Liver (tissue), 9 donors: Measurements from ENCODE around the gene NDUFS5. TPM values are rescaled to one million over a fixed set of nuclear protein-coding genes. Genes with fewer than 3 reads are reported as not detected.

Source experiments
- DNase-seq: peaks from one replicate; pipeline ENCODE4 v3.0.0-alpha.2; 2017; ENCODE audit warnings: low spot score
- H3K27ac ChIP-seq, 2 donors: one replicate each; pipeline ENCODE4 v1.7.0; 2013; ENCODE audit warnings: inconsistent platforms in 2 of 2, low read length in 2 of 2, control low read depth in 1 of 2, low read depth in 1 of 2, mild to moderate bottlenecking in 1 of 2
- H3K27me3 ChIP-seq, 4 donors: one replicate each; pipeline versions ENCODE4 v1.6.1 to v1.7.0; 2013; ENCODE audit warnings: low read length in 3 of 4, inconsistent platforms in 1 of 4, mild to moderate bottlenecking in 1 of 4, moderate library complexity in 1 of 4; ENCODE audit not compliant: control insufficient read depth in 4 of 4, insufficient read depth in 4 of 4
- H3K36me3 ChIP-seq, 4 donors: one replicate each; pipeline versions ENCODE4 v1.6.1 to v1.7.0; 2013; ENCODE audit warnings: low read length in 3 of 4, mild to moderate bottlenecking in 3 of 4, low read depth in 1 of 4, moderate library complexity in 1 of 4; ENCODE audit not compliant: control insufficient read depth in 4 of 4, insufficient read depth in 3 of 4
- H3K4me1 ChIP-seq, 4 donors: one replicate each; pipeline versions ENCODE4 v1.6.1 to v1.7.0; 2013; ENCODE audit warnings: low read length in 3 of 4, mild to moderate bottlenecking in 3 of 4, moderate library complexity in 1 of 4; ENCODE audit not compliant: control insufficient read depth in 4 of 4, insufficient read depth in 4 of 4
- H3K4me3 ChIP-seq, 3 donors: one replicate each; pipeline versions ENCODE4 v1.6.1 to v1.7.0; 2013; ENCODE audit warnings: low read length in 3 of 3, control low read depth in 1 of 3, low read depth in 1 of 3, mild to moderate bottlenecking in 1 of 3
- H3K9ac ChIP-seq, 2 donors: one replicate each; pipeline ENCODE4 v1.7.0; 2013; ENCODE audit warnings: low read length in 2 of 2, mild to moderate bottlenecking in 2 of 2, moderate library complexity in 2 of 2, control low read depth in 1 of 2, low read depth in 1 of 2
- H3K9me3 ChIP-seq, 4 donors: one replicate each; pipeline versions ENCODE4 v1.6.1 to v1.7.0; 2013; ENCODE audit warnings: low read length in 3 of 4; ENCODE audit not compliant: control insufficient read depth in 4 of 4
- EGR1 ChIP-seq, 2 donors: IDR thresholded peaks; 2 replicates each; pipeline ENCODE4 v1.6.1; 2016 to 2018; ENCODE audit warnings: antibody characterized with exemption in 2 of 2, low read depth in 2 of 2
- FOXA1 ChIP-seq: IDR thresholded peaks from 2 replicates; pipeline ENCODE4 v1.6.1; 2016; ENCODE audit warnings: antibody characterized with exemption
- FOXA2 ChIP-seq: IDR thresholded peaks from 2 replicates; pipeline ENCODE4 v1.6.1; 2016; ENCODE audit warnings: antibody characterized with exemption
- GABPA ChIP-seq, 2 donors: IDR thresholded peaks in 1 of 2; conservative IDR thresholded peaks in 1 of 2; 2 replicates each; pipeline ENCODE4 v1.6.1; 2016; ENCODE audit warnings: antibody characterized with exemption in 2 of 2, mild to moderate bottlenecking in 1 of 2, moderate library complexity in 1 of 2
- HNF4A ChIP-seq, 2 donors: conservative IDR thresholded peaks; 2 replicates each; pipeline ENCODE4 v1.6.1; 2016; ENCODE audit warnings: antibody characterized with exemption in 2 of 2, mild to moderate bottlenecking in 2 of 2
- HNF4G ChIP-seq: IDR thresholded peaks from 2 replicates; pipeline ENCODE4 v1.6.1; 2016; ENCODE audit warnings: antibody characterized with exemption
- JUND ChIP-seq, 2 donors: IDR thresholded peaks; 2 replicates each; pipeline ENCODE4 v1.6.1; 2016; ENCODE audit warnings: antibody characterized with exemption in 2 of 2
- NR2F2 ChIP-seq: IDR thresholded peaks from 2 replicates; pipeline ENCODE4 v1.6.1; 2016; ENCODE audit warnings: antibody characterized with exemption
- RAD21 ChIP-seq, 2 donors: IDR thresholded peaks; 2 replicates each; pipeline ENCODE4 v1.6.1; 2016; ENCODE audit warnings: antibody characterized with exemption in 2 of 2, mild to moderate bottlenecking in 2 of 2
- RXRA ChIP-seq, 2 donors: IDR thresholded peaks; 2 replicates each; pipeline ENCODE4 v1.6.1; 2017 to 2018; ENCODE audit warnings: antibody characterized with exemption in 2 of 2, mild to moderate bottlenecking in 1 of 2
- SP1 ChIP-seq: IDR thresholded peaks from 2 replicates; pipeline ENCODE4 v1.6.1; 2018; ENCODE audit warnings: antibody characterized with exemption, mild to moderate bottlenecking
- TAF1 ChIP-seq: conservative IDR thresholded peaks from 2 replicates; pipeline ENCODE4 v1.6.1; 2016; ENCODE audit warnings: antibody characterized with exemption, mild to moderate bottlenecking
- YY1 ChIP-seq: IDR thresholded peaks from 2 replicates; pipeline ENCODE4 v1.6.1; 2016; ENCODE audit warnings: antibody characterized with exemption, mild to moderate bottlenecking
- WGBS: extraction: QIAGEN DNeasy Blood & Tissue Kit; methylation state at CpG from one replicate; pipeline ENCODE4 v1.1.7; 2013; 5-methylcytosine and 5-hydroxymethylcytosine counted together
- polyA plus RNA-seq, 2 donors: library from polyadenylated mRNA; stranded (reverse) in 1 of 2; unstranded in 1 of 2; fragments of 200-250 nt in 1 of 2; fragments of >200 nt in 1 of 2; fragmentation: Nextera tagmentation in 1 of 2; extraction: Ambion mirVana in 1 of 2; gene quantifications; one replicate each; pipeline versions ENCODE4 v1.2.1 to v1.2.3, GENCODE V29; 2013 to 2015
- total RNA-seq, 2 donors: library from RNA; depleted of rRNA; stranded (reverse); fragments of >200 nt; gene quantifications; one replicate each; pipeline ENCODE4 v1.2.3, GENCODE V29; 2014
- TF ChIP-seq, protein P1 (sequence below): IDR thresholded peaks from 2 replicates; pipeline ENCODE4 v1.6.1; 2016; ENCODE audit warnings: antibody characterized with exemption
- TF ChIP-seq, protein P2 (sequence below): IDR thresholded peaks from 2 replicates; pipeline ENCODE4 v1.6.1; 2016; ENCODE audit warnings: antibody characterized with exemption
- TF ChIP-seq, protein P3 (sequence below): IDR thresholded peaks from 2 replicates; pipeline ENCODE4 v1.6.1; 2016; ENCODE audit warnings: antibody characterized with exemption, mild to moderate bottlenecking
- TF ChIP-seq, protein P4 (sequence below): fragments of 150-350 bp; IDR thresholded peaks from 2 replicates; pipeline ENCODE4 v1.5.1; 2017; ENCODE audit warnings: improper control_type of control experiment, low read depth, low read length; ENCODE audit not compliant: missing input control
- TF ChIP-seq, protein P5 (sequence below): IDR thresholded peaks from 2 replicates; pipeline ENCODE4 v1.6.1; 2016; ENCODE audit warnings: antibody characterized with exemption
- donor health status: healthy.
- donor health status: healthy.
- donor health status: healthy.
- donor health status: healthy.
- donor health status: healthy.

Gene NDUFS5
- total and polyA plus RNA-seq, 4 donors = 193 to 308 (median 236) TPM

DNA sequence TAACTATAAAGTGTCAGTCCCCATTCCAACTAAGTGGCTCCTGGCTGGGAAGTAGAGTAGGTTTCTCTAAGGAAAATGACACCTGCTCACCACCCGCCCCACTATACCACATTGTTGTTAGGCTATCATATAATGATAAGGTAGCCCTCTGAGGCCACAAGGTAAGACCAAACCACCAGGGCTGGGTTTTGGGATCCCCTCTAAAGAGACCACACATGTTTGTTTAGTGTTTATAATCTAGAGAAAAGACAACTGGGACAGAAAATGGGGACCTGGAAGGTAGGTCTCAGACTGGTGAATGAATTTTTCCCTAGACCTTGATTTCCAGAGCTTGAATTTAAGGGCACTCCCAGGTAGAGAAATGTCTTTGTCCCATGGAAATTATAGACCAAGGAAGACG is 19.9 kb upstream of the NDUFS5 start:
- DNase-seq = no peak
- WGBS = 81% methylated on average over 2 of the region's 2 CpGs
- Histone ChIP-seq H3K36me3 (peaks cover 20 to 68% (median 52%) of the 10 kb centered on the region in 4 donors), H3K9me3 (no peaks in the 10 kb centered on the region), H3K27me3 (no peaks in the 10 kb centered on the region), H3K27ac (no peak overlapping the region), H3K4me3 (no peak overlapping the region), H3K4me1 (no peaks in the 10 kb centered on the region), H3K9ac (no peak overlapping the region)
- TF ChIP-seq GABPA (IDR thresholded peaks at IDR 0.05 in 1 of 2, conservative IDR thresholded peaks at IDR 0.05 in 1 of 2) (no peak), JUND (IDR thresholded peaks at IDR 0.05) (no peak), EGR1 (IDR thresholded peaks at IDR 0.05; ENCODE audit: low read depth in 2 of 2) (no peak)
- TF ChIP-seq, protein P1, sequence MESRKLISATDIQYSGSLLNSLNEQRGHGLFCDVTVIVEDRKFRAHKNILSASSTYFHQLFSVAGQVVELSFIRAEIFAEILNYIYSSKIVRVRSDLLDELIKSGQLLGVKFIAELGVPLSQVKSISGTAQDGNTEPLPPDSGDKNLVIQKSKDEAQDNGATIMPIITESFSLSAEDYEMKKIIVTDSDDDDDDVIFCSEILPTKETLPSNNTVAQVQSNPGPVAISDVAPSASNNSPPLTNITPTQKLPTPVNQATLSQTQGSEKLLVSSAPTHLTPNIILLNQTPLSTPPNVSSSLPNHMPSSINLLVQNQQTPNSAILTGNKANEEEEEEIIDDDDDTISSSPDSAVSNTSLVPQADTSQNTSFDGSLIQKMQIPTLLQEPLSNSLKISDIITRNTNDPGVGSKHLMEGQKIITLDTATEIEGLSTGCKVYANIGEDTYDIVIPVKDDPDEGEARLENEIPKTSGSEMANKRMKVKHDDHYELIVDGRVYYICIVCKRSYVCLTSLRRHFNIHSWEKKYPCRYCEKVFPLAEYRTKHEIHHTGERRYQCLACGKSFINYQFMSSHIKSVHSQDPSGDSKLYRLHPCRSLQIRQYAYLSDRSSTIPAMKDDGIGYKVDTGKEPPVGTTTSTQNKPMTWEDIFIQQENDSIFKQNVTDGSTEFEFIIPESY = no peak
- TF ChIP-seq, protein P2, sequence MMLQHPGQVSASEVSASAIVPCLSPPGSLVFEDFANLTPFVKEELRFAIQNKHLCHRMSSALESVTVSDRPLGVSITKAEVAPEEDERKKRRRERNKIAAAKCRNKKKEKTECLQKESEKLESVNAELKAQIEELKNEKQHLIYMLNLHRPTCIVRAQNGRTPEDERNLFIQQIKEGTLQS = no peak

DNA sequence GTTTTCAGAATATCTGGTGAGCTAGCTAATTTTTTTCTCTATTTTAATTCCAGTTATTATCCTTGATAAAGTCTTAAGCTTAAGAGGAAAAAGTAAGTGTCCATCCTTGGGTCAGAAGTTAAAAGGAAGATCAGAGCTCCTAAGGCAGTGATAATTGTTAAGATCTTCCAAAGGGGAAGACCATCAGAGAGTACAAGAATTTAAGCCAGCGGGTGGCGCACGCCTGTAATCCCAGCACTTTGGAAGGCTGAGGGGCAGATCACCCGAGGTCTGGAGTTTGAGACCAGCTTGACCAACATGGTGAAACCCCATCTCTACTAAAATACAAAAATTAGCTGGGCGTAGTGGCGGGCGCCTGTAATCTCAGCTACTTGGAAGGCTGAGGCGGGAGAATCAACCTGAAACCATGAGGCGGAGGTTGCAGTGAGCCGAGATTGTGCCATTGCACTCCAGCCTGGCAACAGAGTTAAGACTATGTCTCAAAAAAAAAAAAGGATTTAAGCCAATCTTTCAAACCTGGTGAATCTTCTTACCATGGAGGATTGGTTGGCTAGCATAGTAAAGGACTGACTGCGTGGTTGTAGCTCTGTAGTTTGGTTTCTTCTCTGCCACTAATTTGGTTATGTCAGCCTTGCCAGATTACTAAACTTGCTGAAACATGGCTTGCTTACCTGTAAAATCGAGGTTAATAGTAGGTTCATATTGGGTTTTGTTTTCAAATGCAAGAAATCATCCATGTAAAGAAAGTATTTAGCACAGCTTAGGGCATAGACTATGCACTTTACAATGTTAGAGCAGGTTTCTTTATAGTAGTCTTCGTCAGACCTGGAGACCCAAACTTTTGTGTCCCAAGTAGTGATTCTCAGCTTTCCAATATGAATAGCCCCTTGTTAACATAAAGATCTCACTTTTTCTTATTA is 19.2 kb upstream of the NDUFS5 start:
- no peak overlapping the region for H3K4me3 ChIP-seq
- peaks cover 17 to 64% (median 46%) of the 10 kb centered on the region in 4 donors for H3K36me3 ChIP-seq
- no peak for DNase-seq
- no peaks in the 10 kb centered on the region for H3K9me3 ChIP-seq
- H3K9ac ChIP-seq = no peak overlapping the region
- 96% methylated on average over 13 of the region's 13 CpGs for WGBS
- no peak overlapping the region for H3K27ac ChIP-seq
- H3K4me1 ChIP-seq = no peaks in the 10 kb centered on the region
- no peak for TF ChIP-seq SP1
- TF ChIP-seq HNF4A (conservative IDR thresholded peaks at IDR 0.05) = no peak
- TF ChIP-seq TAF1 = no peak
- TF ChIP-seq, protein P1 = no peak
- TF ChIP-seq, protein P3, sequence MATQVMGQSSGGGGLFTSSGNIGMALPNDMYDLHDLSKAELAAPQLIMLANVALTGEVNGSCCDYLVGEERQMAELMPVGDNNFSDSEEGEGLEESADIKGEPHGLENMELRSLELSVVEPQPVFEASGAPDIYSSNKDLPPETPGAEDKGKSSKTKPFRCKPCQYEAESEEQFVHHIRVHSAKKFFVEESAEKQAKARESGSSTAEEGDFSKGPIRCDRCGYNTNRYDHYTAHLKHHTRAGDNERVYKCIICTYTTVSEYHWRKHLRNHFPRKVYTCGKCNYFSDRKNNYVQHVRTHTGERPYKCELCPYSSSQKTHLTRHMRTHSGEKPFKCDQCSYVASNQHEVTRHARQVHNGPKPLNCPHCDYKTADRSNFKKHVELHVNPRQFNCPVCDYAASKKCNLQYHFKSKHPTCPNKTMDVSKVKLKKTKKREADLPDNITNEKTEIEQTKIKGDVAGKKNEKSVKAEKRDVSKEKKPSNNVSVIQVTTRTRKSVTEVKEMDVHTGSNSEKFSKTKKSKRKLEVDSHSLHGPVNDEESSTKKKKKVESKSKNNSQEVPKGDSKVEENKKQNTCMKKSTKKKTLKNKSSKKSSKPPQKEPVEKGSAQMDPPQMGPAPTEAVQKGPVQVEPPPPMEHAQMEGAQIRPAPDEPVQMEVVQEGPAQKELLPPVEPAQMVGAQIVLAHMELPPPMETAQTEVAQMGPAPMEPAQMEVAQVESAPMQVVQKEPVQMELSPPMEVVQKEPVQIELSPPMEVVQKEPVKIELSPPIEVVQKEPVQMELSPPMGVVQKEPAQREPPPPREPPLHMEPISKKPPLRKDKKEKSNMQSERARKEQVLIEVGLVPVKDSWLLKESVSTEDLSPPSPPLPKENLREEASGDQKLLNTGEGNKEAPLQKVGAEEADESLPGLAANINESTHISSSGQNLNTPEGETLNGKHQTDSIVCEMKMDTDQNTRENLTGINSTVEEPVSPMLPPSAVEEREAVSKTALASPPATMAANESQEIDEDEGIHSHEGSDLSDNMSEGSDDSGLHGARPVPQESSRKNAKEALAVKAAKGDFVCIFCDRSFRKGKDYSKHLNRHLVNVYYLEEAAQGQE = no peak
- TF ChIP-seq NR2F2 = no peak
- no peak for TF ChIP-seq RXRA (IDR thresholded peaks at IDR 0.05)
- TF ChIP-seq, protein P4, sequence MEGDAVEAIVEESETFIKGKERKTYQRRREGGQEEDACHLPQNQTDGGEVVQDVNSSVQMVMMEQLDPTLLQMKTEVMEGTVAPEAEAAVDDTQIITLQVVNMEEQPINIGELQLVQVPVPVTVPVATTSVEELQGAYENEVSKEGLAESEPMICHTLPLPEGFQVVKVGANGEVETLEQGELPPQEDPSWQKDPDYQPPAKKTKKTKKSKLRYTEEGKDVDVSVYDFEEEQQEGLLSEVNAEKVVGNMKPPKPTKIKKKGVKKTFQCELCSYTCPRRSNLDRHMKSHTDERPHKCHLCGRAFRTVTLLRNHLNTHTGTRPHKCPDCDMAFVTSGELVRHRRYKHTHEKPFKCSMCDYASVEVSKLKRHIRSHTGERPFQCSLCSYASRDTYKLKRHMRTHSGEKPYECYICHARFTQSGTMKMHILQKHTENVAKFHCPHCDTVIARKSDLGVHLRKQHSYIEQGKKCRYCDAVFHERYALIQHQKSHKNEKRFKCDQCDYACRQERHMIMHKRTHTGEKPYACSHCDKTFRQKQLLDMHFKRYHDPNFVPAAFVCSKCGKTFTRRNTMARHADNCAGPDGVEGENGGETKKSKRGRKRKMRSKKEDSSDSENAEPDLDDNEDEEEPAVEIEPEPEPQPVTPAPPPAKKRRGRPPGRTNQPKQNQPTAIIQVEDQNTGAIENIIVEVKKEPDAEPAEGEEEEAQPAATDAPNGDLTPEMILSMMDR = no peak
- TF ChIP-seq, protein P5, sequence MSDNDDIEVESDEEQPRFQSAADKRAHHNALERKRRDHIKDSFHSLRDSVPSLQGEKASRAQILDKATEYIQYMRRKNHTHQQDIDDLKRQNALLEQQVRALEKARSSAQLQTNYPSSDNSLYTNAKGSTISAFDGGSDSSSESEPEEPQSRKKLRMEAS = no peak
- TF ChIP-seq HNF4G = no peak
- TF ChIP-seq FOXA1 = no peak
- no peak for TF ChIP-seq RAD21 (IDR thresholded peaks at IDR 0.05)
- TF ChIP-seq, protein P2 = no peak
- TF ChIP-seq GABPA (IDR thresholded peaks at IDR 0.05 in 1 of 2, conservative IDR thresholded peaks at IDR 0.05 in 1 of 2) = no peak
- TF ChIP-seq JUND (IDR thresholded peaks at IDR 0.05) = no peak
- no peak for TF ChIP-seq EGR1 (IDR thresholded peaks at IDR 0.05; ENCODE audit: low read depth in 2 of 2)
- no peak for TF ChIP-seq YY1
- TF ChIP-seq FOXA2 = no peak
- no peaks in the 10 kb centered on the region for H3K27me3 ChIP-seq
